ENCODE results near the gene CLDN6.
A peak's percentile ranks its signal among the peaks of the same experiment; 100 is the strongest.

CLDN6 gene

GRCh38 chr16:3050487-3050886 lies 32.5 kb upstream of the CLDN6 start:
- no peak overlapping the region for H3K4me3 ChIP-seq (ENCODE audit: low read depth, low read length)
- peaks cover 15% of the 10 kb centered on the region for H3K36me3 ChIP-seq (ENCODE audit: control insufficient read depth, insufficient read depth, low read length)
- H3K27ac ChIP-seq (ENCODE audit: low read depth, low read length) = no peak overlapping the region
- H3K9ac ChIP-seq (ENCODE audit: low read length) = no peak overlapping the region
- peaks cover 46% of the 10 kb centered on the region for H3K27me3 ChIP-seq (ENCODE audit: control insufficient read depth, insufficient read depth, low read length)
- no peaks in the 10 kb centered on the region for H3K4me1 ChIP-seq (ENCODE audit: control insufficient read depth, insufficient read depth, low read length)
- H3K9me3 ChIP-seq (ENCODE audit: control insufficient read depth, insufficient read depth, low read depth, low read length) = no peaks in the 10 kb centered on the region

GRCh38 chr16:3049921-3050481 lies 32.0 kb upstream of the CLDN6 start:
- Histone ChIP-seq H3K4me1 (ENCODE audit: control insufficient read depth, insufficient read depth, low read length) (no peaks in the 10 kb centered on the region), H3K27ac (ENCODE audit: low read depth, low read length) (no peak overlapping the region), H3K27me3 (ENCODE audit: control insufficient read depth, insufficient read depth, low read length) (peaks cover 49% of the 10 kb centered on the region), H3K9ac (ENCODE audit: low read length) (no peak overlapping the region), H3K4me3 (ENCODE audit: low read depth, low read length) (no peak overlapping the region), H3K36me3 (ENCODE audit: control insufficient read depth, insufficient read depth, low read length) (peaks cover 12% of the 10 kb centered on the region), H3K9me3 (ENCODE audit: control insufficient read depth, insufficient read depth, low read depth, low read length) (no peaks in the 10 kb centered on the region)

- Histone ChIP-seq H3K27ac (ENCODE audit: low read depth, low read length) (no peak overlapping the region), H3K36me3 (ENCODE audit: control insufficient read depth, insufficient read depth, low read length) (no peaks in the 10 kb centered on the region), H3K4me1 (ENCODE audit: control insufficient read depth, insufficient read depth, low read length) (no peaks in the 10 kb centered on the region), H3K9ac (ENCODE audit: low read length) (no peak overlapping the region), H3K9me3 (ENCODE audit: control insufficient read depth, insufficient read depth, low read depth, low read length) (no peaks in the 10 kb centered on the region), H3K4me3 (ENCODE audit: low read depth, low read length) (peak overlapping the region; percentile 85), H3K27me3 (ENCODE audit: control insufficient read depth, insufficient read depth, low read length) (peaks cover 59% of the 10 kb centered on the region)
Measured at GRCh38 chr16:3047387-3047720, 29.4 kb upstream of the CLDN6 start.

GRCh38 chr16:3046641-3047386 lies 28.8 kb upstream of the CLDN6 start:
- Histone ChIP-seq H3K27me3 (ENCODE audit: control insufficient read depth, insufficient read depth, low read length) (peaks cover 59% of the 10 kb centered on the region), H3K9ac (ENCODE audit: low read length) (peak overlapping the region; percentile 43), H3K4me3 (ENCODE audit: low read depth, low read length) (peak overlapping the region; percentile 85)

GRCh38 chr16:3045758-3046640 lies 28.0 kb upstream of the CLDN6 start, which contains the start of gene MMP25:
TSS of gene MMP25 (plus strand) at chr16:3046561. CDS start at chr16:3046918, 357 bp downstream.
- no peaks in the 10 kb centered on the region for H3K4me1 ChIP-seq (ENCODE audit: control insufficient read depth, insufficient read depth, low read length)
- H3K27ac ChIP-seq (ENCODE audit: low read depth, low read length) = peak within 1 kb of the TSS; percentile 39; the same call in 1 of the 2 replicates
- H3K4me3 ChIP-seq (ENCODE audit: low read depth, low read length) = peak within 1 kb of the TSS; percentile 85
- H3K27me3 ChIP-seq (ENCODE audit: control insufficient read depth, insufficient read depth, low read length) = peaks cover 59% of the 10 kb centered on the region
- H3K9ac ChIP-seq (ENCODE audit: low read length) = peak within 1 kb of the TSS; percentile 43
- no peaks in the 10 kb centered on the region for H3K36me3 ChIP-seq (ENCODE audit: control insufficient read depth, insufficient read depth, low read length)
- no peaks in the 10 kb centered on the region for H3K9me3 ChIP-seq (ENCODE audit: control insufficient read depth, insufficient read depth, low read depth, low read length)

More at GRCh38 chr16:3046641-3047386, 28.8 kb upstream of the CLDN6 start:
- Histone ChIP-seq H3K4me1 (ENCODE audit: control insufficient read depth, insufficient read depth, low read length) (no peaks in the 10 kb centered on the region), H3K36me3 (ENCODE audit: control insufficient read depth, insufficient read depth, low read length) (no peaks in the 10 kb centered on the region), H3K9me3 (ENCODE audit: control insufficient read depth, insufficient read depth, low read depth, low read length) (no peaks in the 10 kb centered on the region), H3K27ac (ENCODE audit: low read depth, low read length) (no peak overlapping the region)

- H3K4me3 ChIP-seq (ENCODE audit: low read depth, low read length) = peak overlapping the region; percentile 13; the same call in 1 of the 2 replicates
- no peaks in the 10 kb centered on the region for H3K4me1 ChIP-seq (ENCODE audit: control insufficient read depth, insufficient read depth, low read length)
- no peaks in the 10 kb centered on the region for H3K9me3 ChIP-seq (ENCODE audit: control insufficient read depth, insufficient read depth, low read depth, low read length)
- peaks cover 52% of the 10 kb centered on the region for H3K27me3 ChIP-seq (ENCODE audit: control insufficient read depth, insufficient read depth, low read length)
- no peaks in the 10 kb centered on the region for H3K36me3 ChIP-seq (ENCODE audit: control insufficient read depth, insufficient read depth, low read length)
- H3K9ac ChIP-seq (ENCODE audit: low read length) = no peak overlapping the region
- no peak overlapping the region for H3K27ac ChIP-seq (ENCODE audit: low read depth, low read length)
Measured at GRCh38 chr16:3044708-3045107, 26.7 kb upstream of the CLDN6 start.

- Histone ChIP-seq H3K9ac (ENCODE audit: low read length) (no peak overlapping the region), H3K9me3 (ENCODE audit: control insufficient read depth, insufficient read depth, low read depth, low read length) (no peaks in the 10 kb centered on the region), H3K4me1 (ENCODE audit: control insufficient read depth, insufficient read depth, low read length) (peaks cover 11% of the 10 kb centered on the region; the same call in 1 of the 2 replicates), H3K27ac (ENCODE audit: low read depth, low read length) (no peak overlapping the region), H3K4me3 (ENCODE audit: low read depth, low read length) (no peak overlapping the region), H3K36me3 (ENCODE audit: control insufficient read depth, insufficient read depth, low read length) (no peaks in the 10 kb centered on the region), H3K27me3 (ENCODE audit: control insufficient read depth, insufficient read depth, low read length) (peaks cover 51% of the 10 kb centered on the region)
Measured at GRCh38 chr16:3042376-3042775, 24.4 kb upstream of the CLDN6 start.

- Histone ChIP-seq H3K27me3 (ENCODE audit: control insufficient read depth, insufficient read depth, low read length) (peaks cover 53% of the 10 kb centered on the region), H3K27ac (ENCODE audit: low read depth, low read length) (no peak overlapping the region), H3K4me3 (ENCODE audit: low read depth, low read length) (no peak overlapping the region), H3K4me1 (ENCODE audit: control insufficient read depth, insufficient read depth, low read length) (peaks cover 14% of the 10 kb centered on the region; the same call in 1 of the 2 replicates), H3K36me3 (ENCODE audit: control insufficient read depth, insufficient read depth, low read length) (no peaks in the 10 kb centered on the region), H3K9ac (ENCODE audit: low read length) (no peak overlapping the region), H3K9me3 (ENCODE audit: control insufficient read depth, insufficient read depth, low read depth, low read length) (no peaks in the 10 kb centered on the region)
Measured at GRCh38 chr16:3038896-3039295, 20.9 kb upstream of the CLDN6 start.

- Histone ChIP-seq H3K4me3 (ENCODE audit: low read depth, low read length) (no peak overlapping the region), H3K27ac (ENCODE audit: low read depth, low read length) (no peak overlapping the region), H3K9me3 (ENCODE audit: control insufficient read depth, insufficient read depth, low read depth, low read length) (no peaks in the 10 kb centered on the region), H3K9ac (ENCODE audit: low read length) (peak overlapping the region; percentile 36), H3K4me1 (ENCODE audit: control insufficient read depth, insufficient read depth, low read length) (peaks cover 14% of the 10 kb centered on the region; the same call in 1 of the 2 replicates), H3K27me3 (ENCODE audit: control insufficient read depth, insufficient read depth, low read length) (peaks cover 59% of the 10 kb centered on the region), H3K36me3 (ENCODE audit: control insufficient read depth, insufficient read depth, low read length) (no peaks in the 10 kb centered on the region)
Measured at GRCh38 chr16:3038256-3038655, 20.3 kb upstream of the CLDN6 start.

- peaks cover 14% of the 10 kb centered on the region; the same call in 1 of the 2 replicates for H3K4me1 ChIP-seq (ENCODE audit: control insufficient read depth, insufficient read depth, low read length)
- peak within 1 kb of the TSS; percentile 68 for H3K4me3 ChIP-seq (ENCODE audit: low read depth, low read length)
- H3K27ac ChIP-seq (ENCODE audit: low read depth, low read length) = no peak within 1 kb of the TSS
- H3K9me3 ChIP-seq (ENCODE audit: control insufficient read depth, insufficient read depth, low read depth, low read length) = no peaks in the 10 kb centered on the region
- peak within 1 kb of the TSS; percentile 36 for H3K9ac ChIP-seq (ENCODE audit: low read length)
- no peaks in the 10 kb centered on the region for H3K36me3 ChIP-seq (ENCODE audit: control insufficient read depth, insufficient read depth, low read length)
- H3K27me3 ChIP-seq (ENCODE audit: control insufficient read depth, insufficient read depth, low read length) = peaks cover 68% of the 10 kb centered on the region
Measured at GRCh38 chr16:3036726-3037315, 18.8 kb upstream of the CLDN6 start, which contains the start of gene BICDL2. TSS of gene BICDL2 (minus strand) at chr16:3036944. CDS start at chr16:3035496, 1,448 bp downstream.
